Measurements from ENCODE around the gene METTL8.
"Not testable (repeated sequence)": the region's sequence is repeated elsewhere in the genome, so short reads cannot be mapped to it uniquely, and the experiment has no call there.

METTL8 gene

DNA sequence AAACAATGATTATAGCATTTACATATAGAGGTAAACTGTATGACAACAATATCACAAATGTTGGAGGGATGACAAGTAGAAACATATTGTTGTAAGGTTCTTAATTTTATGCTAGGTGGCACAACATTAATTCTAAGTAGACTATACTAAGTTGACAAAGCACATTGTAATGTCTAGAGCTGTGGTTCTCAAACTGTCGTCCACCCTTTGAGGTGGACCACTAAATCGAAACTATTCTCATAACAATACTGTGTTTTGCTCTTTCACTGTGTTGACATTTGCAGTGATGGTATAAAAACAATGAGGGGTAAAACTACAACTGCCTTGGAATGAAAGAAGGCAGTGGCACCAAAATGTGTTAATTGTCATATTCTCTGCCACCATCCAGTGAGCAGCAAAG is 66.1 kb downstream of the METTL8 start:
- H3K4me3 ChIP-seq (ENCODE audit: low read depth, low read length): no peak overlapping the region
- no peak for TF ChIP-seq MYC (IDR thresholded peaks at IDR 0.05; ENCODE audit: low read depth, low read length)
- TF ChIP-seq MAX (IDR thresholded peaks at IDR 0.05; ENCODE audit: low read depth, low read length): no peak
- TF ChIP-seq, protein P1, sequence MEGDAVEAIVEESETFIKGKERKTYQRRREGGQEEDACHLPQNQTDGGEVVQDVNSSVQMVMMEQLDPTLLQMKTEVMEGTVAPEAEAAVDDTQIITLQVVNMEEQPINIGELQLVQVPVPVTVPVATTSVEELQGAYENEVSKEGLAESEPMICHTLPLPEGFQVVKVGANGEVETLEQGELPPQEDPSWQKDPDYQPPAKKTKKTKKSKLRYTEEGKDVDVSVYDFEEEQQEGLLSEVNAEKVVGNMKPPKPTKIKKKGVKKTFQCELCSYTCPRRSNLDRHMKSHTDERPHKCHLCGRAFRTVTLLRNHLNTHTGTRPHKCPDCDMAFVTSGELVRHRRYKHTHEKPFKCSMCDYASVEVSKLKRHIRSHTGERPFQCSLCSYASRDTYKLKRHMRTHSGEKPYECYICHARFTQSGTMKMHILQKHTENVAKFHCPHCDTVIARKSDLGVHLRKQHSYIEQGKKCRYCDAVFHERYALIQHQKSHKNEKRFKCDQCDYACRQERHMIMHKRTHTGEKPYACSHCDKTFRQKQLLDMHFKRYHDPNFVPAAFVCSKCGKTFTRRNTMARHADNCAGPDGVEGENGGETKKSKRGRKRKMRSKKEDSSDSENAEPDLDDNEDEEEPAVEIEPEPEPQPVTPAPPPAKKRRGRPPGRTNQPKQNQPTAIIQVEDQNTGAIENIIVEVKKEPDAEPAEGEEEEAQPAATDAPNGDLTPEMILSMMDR (IDR thresholded peaks at IDR 0.05; ENCODE audit: low read depth, low read length): no peak
- TF ChIP-seq POLR2A (IDR thresholded peaks at IDR 0.05; ENCODE audit: extremely low read depth, insufficient read length): no peak
- no peak for DNase-seq (ENCODE audit: low read depth)

GRCh38 chr2:171365778-171366177 is 68.0 kb downstream of the METTL8 start:
- DNase-seq (ENCODE audit: low read depth): no peak
- TF ChIP-seq, protein P1 (IDR thresholded peaks at IDR 0.05; ENCODE audit: low read depth, low read length): no peak
- TF ChIP-seq POLR2A (IDR thresholded peaks at IDR 0.05; ENCODE audit: extremely low read depth, insufficient read length) (no peak), MAX (IDR thresholded peaks at IDR 0.05; ENCODE audit: low read depth, low read length) (no peak), MYC (IDR thresholded peaks at IDR 0.05; ENCODE audit: low read depth, low read length) (no peak)

DNA sequence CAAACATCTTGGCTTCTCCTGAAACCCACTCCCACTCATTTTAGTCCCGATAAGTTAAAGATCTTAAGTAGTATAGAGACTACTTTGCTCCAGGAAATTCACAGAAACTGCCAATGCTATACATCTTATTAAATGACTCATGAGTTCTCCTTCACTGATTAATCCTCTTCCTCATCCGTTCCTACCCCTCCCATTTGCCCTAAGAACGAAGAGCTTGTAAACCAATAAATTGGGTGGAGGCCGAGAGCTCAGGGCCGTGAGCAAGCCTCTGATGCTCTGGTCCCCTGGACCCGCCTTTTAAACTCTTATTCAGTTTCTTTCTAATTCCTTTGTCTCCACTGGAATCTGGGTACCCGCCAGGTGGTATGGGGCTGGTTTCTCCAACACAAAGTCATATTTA is 68.6 kb downstream of the METTL8 start:
- DNase-seq (ENCODE audit: low read depth): no peak
- H3K4me3 ChIP-seq (ENCODE audit: low read depth, low read length): no peak overlapping the region
- TF ChIP-seq MYC (IDR thresholded peaks at IDR 0.05; ENCODE audit: low read depth, low read length) (no peak), POLR2A (IDR thresholded peaks at IDR 0.05; ENCODE audit: extremely low read depth, insufficient read length) (no peak), MAX (IDR thresholded peaks at IDR 0.05; ENCODE audit: low read depth, low read length) (no peak)
- TF ChIP-seq, protein P1 (IDR thresholded peaks at IDR 0.05; ENCODE audit: low read depth, low read length): no peak

More at GRCh38 chr2:171365778-171366177, 68.0 kb downstream of the METTL8 start:
- no peak overlapping the region for H3K4me3 ChIP-seq (ENCODE audit: low read depth, low read length)

DNA sequence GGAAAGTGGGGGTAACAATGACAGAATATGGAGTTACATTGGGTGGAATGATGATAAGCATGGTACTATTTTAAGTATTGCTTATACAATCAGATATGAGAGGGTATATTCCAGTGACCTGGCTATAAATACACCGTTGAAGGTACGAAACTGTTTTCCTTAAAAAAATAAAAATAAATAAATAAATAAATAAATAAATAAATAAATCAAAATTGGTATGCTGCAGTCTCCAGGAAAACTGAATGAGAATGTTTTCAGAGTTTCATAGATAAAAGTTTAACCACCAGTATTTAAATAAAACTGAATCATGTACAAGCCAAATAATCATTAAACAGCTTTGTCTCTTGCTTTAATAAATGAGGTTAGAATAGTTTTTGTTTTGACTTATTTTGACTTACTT is 71.4 kb downstream of the METTL8 start:
- no peak overlapping the region for H3K4me3 ChIP-seq (ENCODE audit: low read depth, low read length)
- TF ChIP-seq MAX (IDR thresholded peaks at IDR 0.05; ENCODE audit: low read depth, low read length) (no peak), MYC (IDR thresholded peaks at IDR 0.05; ENCODE audit: low read depth, low read length) (no peak), POLR2A (IDR thresholded peaks at IDR 0.05; ENCODE audit: extremely low read depth, insufficient read length) (no peak)
- TF ChIP-seq, protein P1 (IDR thresholded peaks at IDR 0.05; ENCODE audit: low read depth, low read length): no peak
- no peak for DNase-seq (ENCODE audit: low read depth)

GRCh38 chr2:171360905-171361304 is 72.9 kb downstream of the METTL8 start:
- TF ChIP-seq, protein P1 (IDR thresholded peaks at IDR 0.05; ENCODE audit: low read depth, low read length): no peak
- TF ChIP-seq MYC (IDR thresholded peaks at IDR 0.05; ENCODE audit: low read depth, low read length): no peak
- no peak for TF ChIP-seq POLR2A (IDR thresholded peaks at IDR 0.05; ENCODE audit: extremely low read depth, insufficient read length)
- TF ChIP-seq MAX (IDR thresholded peaks at IDR 0.05; ENCODE audit: low read depth, low read length): no peak
- no peak overlapping the region for H3K4me3 ChIP-seq (ENCODE audit: low read depth, low read length)
- no peak for DNase-seq (ENCODE audit: low read depth)

- DNase-seq (ENCODE audit: low read depth); H3K4me3 ChIP-seq (ENCODE audit: low read depth, low read length): not testable (repeated sequence)
Measured at GRCh38 chr2:171353746-171354145, 80.0 kb downstream of the METTL8 start.

All from NB4 (cell line).